Activated CD4-positive, alpha-beta T cell treated with anti-CD3 and anti-CD28 coated beads for 36 hours (primary cell): ENCODE results near the gene CLPTM1L. TPM values are rescaled to one million over a fixed set of nuclear protein-coding genes. Genes with fewer than 3 reads are reported as not detected.

Experiments
- ATAC-seq: fragments of 200-7000 bp; cut with Tn5 transposase; one replicate; pipeline ENCODE4 v1.10.0; 2021; ENCODE audit warnings: mild to moderate bottlenecking, moderate library complexity
- CTCF ChIA-PET: fragments of 350-600 bp; sonication (Branson Sonifier 250); formaldehyde crosslinking; loops from one replicate; lab custom pipeline; 2021; ENCODE audit warnings: antibody characterized with exemption; lab: Charles Lee
- POLR2A ChIA-PET: fragments of 350-600 bp; sonication (Branson Sonifier 250); formaldehyde crosslinking; loops from one replicate; lab custom pipeline; 2021; ENCODE audit warnings: antibody characterized with exemption, inconsistent platforms; lab: Charles Lee
- DNase-seq: peaks from one replicate; pipeline ENCODE4 v3.0.0-alpha.2; 2020
- H3K27ac Mint-ChIP-seq: one replicate; pipeline ENCODE4 v1.8.0; 2021; ENCODE audit warnings: mixed read lengths
- H3K27me3 Mint-ChIP-seq: one replicate; pipeline ENCODE4 v1.8.0; 2021; ENCODE audit warnings: mixed read lengths
- H3K36me3 Mint-ChIP-seq: one replicate; pipeline ENCODE4 v1.8.0; 2021; ENCODE audit warnings: low read depth, mixed read lengths
- H3K4me1 Mint-ChIP-seq: one replicate; pipeline ENCODE4 v1.8.0; 2021; ENCODE audit warnings: mixed read lengths
- H3K4me3 Mint-ChIP-seq: one replicate; pipeline ENCODE4 v1.8.0; 2021; ENCODE audit warnings: mild to moderate bottlenecking, moderate library complexity, mixed read lengths
- H3K9me3 Mint-ChIP-seq: one replicate; pipeline ENCODE4 v1.8.0; 2021; ENCODE audit warnings: low read depth, mixed read lengths
- intact Hi-C, 2 experiments: fragments of 100-400 bp; cut with DNase I in 1 of 2; cut with micrococcal nuclease in 1 of 2; formaldehyde crosslinking; loops; one replicate each; pipeline versions ENCODE4 v1.14.2 to v1.15.1; 2022 to 2024; cut with DNase I, micrococcal nuclease
- total RNA-seq, 2 experiments: library from RNA; stranded (reverse); gene quantifications; one replicate each; pipeline ENCODE4 v1.2.3, GENCODE V29; 2021

The CLPTM1L gene
- total RNA-seq, 2 experiments from 2014 or later, result 62.1 to 62.2 TPM

DNA sequence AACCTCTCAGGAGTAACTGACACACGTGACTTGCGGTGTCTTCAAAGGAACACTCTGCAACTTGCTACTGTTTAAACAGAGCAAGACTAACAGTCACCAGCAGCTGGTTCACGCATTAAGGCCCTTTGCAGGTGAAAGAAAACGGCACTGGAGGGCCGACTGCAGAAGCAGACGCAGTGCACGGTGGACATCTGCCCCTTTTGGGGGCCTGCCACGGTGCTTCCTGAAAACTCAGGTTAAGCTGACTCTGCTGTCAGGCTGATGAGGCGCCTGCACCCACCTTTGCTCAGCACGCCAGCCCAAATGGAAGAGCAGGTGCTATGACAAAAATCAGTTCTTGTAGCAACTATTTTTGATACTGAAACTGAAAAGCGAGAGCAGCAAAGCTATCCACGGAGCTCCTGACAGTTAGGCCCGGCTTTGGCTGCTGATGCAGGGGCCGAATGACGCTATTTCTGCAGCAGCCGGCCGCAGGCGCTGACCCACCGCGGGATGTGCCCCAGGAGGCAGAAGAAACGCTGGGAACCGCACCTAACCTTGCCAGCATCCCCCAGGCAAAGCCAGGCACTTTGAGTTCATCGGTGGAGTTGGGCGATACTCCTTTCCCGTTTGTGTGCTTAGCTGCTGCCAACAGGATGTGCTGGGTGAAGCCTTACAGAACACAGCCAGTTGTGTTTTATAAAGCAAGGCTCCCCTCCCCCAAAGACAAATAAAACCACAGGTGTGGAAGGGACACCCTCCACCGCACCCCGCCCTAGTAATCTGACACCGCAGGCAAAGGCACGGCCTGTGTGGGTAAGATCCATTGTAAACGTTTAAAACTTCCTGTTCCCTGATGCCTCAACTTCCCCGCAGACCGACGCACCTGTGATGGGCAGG lies 29.0 kb downstream of the CLPTM1L start:
- Mint-ChIP-seq H3K9me3 (no peaks in the 10 kb centered on the region), H3K4me3 (peak overlapping the region; percentile 49), H3K27ac (peak overlapping the region; percentile 89), H3K4me1 (peaks cover 61% of the 10 kb centered on the region), H3K36me3 (peaks cover 32% of the 10 kb centered on the region), H3K27me3 (no peaks in the 10 kb centered on the region)
- ChIA-PET CTCF (interaction anchor here (0.6 to 1.7 kb wide), 10 partner anchors 9 to 391 kb away, joined by 3 to 14 read pairs (median 3); partner anchors contain the start of genes LPCAT1 and TERT), POLR2A (interaction anchor here (1.5 kb wide), 1 partner anchor 11 kb away, joined by 8 read pairs; no protein-coding TSS in a partner anchor)
- DNase-seq, result peak; percentile 74
- intact Hi-C loops, result loop anchor here in 1 of 2 experiments (1.0 to 10.0 kb wide), 3 partner anchors 22 to 479 kb away; partner anchors contain the start of genes CLPTM1L and MRPL36
- ATAC-seq, result peak; percentile 68

DNA sequence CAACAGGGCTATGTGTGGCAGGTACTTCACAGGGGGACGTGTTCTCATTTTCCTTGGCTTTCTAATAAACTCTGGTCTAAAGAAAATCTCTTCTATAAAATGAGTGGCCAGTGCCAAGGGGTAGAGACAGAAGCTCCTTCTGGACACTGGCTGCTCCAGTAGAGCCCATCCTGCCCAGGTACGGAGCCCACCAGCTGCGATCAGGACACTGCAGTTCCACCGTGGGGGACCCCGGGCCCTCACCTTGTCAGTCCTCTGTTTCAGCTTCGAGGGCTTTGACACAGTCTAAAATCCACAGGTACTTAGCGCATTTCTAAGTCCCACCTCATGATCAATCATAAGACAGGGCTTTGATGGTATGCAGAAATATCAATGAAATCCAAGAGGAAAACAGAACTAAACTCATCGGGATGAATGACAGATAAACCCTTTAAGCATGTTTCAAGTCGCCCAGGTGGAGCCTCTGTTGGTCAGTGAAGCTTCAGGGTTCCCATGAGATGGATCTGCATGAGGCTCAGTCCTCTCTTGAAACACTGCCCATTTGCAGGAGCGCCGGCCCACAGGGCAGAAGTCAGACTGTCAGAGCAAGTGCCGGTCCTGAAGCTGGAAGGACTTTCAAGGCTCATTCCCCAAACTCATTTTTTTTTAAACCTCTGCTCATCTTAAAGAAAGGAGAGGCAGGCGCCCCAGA lies 29.7 kb downstream of the CLPTM1L start:
- ChIA-PET CTCF (interaction anchor here (0.6 to 1.7 kb wide), 10 partner anchors 9 to 653 kb away, joined by 3 to 14 read pairs (median 4); partner anchors contain the start of genes LPCAT1 and TERT), POLR2A (interaction anchor here (1.5 kb wide), 1 partner anchor 12 kb away, joined by 8 read pairs; no protein-coding TSS in a partner anchor)
- no peak for DNase-seq
- H3K4me3 Mint-ChIP-seq, result peak overlapping the region; percentile 49
- peak overlapping the region; percentile 89 for H3K27ac Mint-ChIP-seq
- intact Hi-C loops, result loop anchor here in 1 of 2 experiments (10.0 kb wide), 1 partner anchor 480 kb away; the partner anchor contains the start of gene MRPL36
- peaks cover 3% of the 10 kb centered on the region for H3K9me3 Mint-ChIP-seq
- H3K36me3 Mint-ChIP-seq, result peaks cover 28% of the 10 kb centered on the region
- no peak for ATAC-seq
- H3K27me3 Mint-ChIP-seq, result no peaks in the 10 kb centered on the region
- H3K4me1 Mint-ChIP-seq, result peaks cover 61% of the 10 kb centered on the region

GRCh38 chr5:1314564-1314982 lies 30.3 kb downstream of the CLPTM1L start:
- Mint-ChIP-seq H3K36me3 (peaks cover 24% of the 10 kb centered on the region), H3K27me3 (no peaks in the 10 kb centered on the region), H3K4me3 (no peak overlapping the region), H3K27ac (no peak overlapping the region), H3K4me1 (peaks cover 63% of the 10 kb centered on the region), H3K9me3 (peaks cover 5% of the 10 kb centered on the region)
- ChIA-PET CTCF (interaction anchor here (0.6 kb wide), 1 partner anchor 652 kb away, joined by 4 read pairs; no protein-coding TSS in a partner anchor), POLR2A (no interaction called here)
- ATAC-seq, result no peak
- intact Hi-C loops, result loop anchor here in 1 of 2 experiments (10.0 kb wide), 1 partner anchor 480 kb away; the partner anchor contains the start of gene MRPL36
- no peak for DNase-seq

- Mint-ChIP-seq H3K4me3 (no peak overlapping the region), H3K36me3 (peaks cover 13% of the 10 kb centered on the region), H3K9me3 (peaks cover 5% of the 10 kb centered on the region), H3K4me1 (peaks cover 71% of the 10 kb centered on the region), H3K27ac (peak overlapping the region; percentile 47), H3K27me3 (no peaks in the 10 kb centered on the region)
- DNase-seq, result peak; percentile 60
- CTCF ChIA-PET, result interaction anchor here (0.6 kb wide), 1 partner anchor 24 kb away, joined by 3 read pairs; no protein-coding TSS in a partner anchor
- peak; percentile 48 for ATAC-seq
- POLR2A ChIA-PET, result no interaction called here
- intact Hi-C loops, result loop anchor here in 1 of 2 experiments (10.0 kb wide), 1 partner anchor 482 kb away; the partner anchor contains the start of gene MRPL36
Measured at GRCh38 chr5:1312993-1313833, 31.7 kb downstream of the CLPTM1L start.

- ATAC-seq, result no peak
- ChIA-PET POLR2A (no interaction called here), CTCF (no interaction called here)
- peaks cover 5% of the 10 kb centered on the region for H3K9me3 Mint-ChIP-seq
- peak; percentile 42 for DNase-seq
- peaks cover 68% of the 10 kb centered on the region for H3K4me1 Mint-ChIP-seq
- no peak overlapping the region for H3K27ac Mint-ChIP-seq
- intact Hi-C loops, result loop anchor here in 1 of 2 experiments (10.0 kb wide), 1 partner anchor 483 kb away; the partner anchor contains the start of gene MRPL36
- H3K27me3 Mint-ChIP-seq, result no peaks in the 10 kb centered on the region
- H3K36me3 Mint-ChIP-seq, result peaks cover 4% of the 10 kb centered on the region
- H3K4me3 Mint-ChIP-seq, result no peak overlapping the region
Measured at GRCh38 chr5:1312206-1312605, 32.7 kb downstream of the CLPTM1L start.

DNA sequence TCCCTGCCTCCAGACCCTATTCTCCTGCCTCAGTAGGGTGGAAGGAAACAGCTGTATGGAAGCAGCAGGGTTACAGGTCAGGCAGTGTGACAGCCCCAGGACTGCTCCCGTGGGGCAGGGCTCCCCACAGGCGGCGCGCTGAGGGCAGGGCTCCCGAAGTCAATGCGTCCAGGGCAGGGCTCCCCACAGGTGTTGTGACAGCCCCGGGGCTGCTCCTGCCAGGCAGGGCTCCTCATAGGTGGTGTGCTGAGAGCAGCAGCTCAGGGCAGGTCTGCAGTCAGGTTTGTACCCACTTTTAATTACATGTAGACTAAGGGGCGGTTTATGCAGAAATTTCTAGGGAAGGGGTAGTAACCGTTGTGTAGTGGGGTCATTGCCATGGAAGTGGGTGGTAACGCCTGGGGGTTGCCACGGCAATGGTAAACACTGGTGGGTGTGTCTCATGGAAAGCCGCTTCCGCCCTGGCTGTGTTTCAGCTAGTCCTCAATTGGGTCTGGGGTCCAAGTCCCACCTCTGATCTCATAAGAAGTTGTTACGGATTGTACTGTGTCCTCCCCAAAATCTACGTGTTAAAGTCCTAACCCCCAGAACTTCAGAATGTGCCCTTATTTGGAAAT lies 33.4 kb downstream of the CLPTM1L start:
- peaks cover 61% of the 10 kb centered on the region for H3K4me1 Mint-ChIP-seq

DNA sequence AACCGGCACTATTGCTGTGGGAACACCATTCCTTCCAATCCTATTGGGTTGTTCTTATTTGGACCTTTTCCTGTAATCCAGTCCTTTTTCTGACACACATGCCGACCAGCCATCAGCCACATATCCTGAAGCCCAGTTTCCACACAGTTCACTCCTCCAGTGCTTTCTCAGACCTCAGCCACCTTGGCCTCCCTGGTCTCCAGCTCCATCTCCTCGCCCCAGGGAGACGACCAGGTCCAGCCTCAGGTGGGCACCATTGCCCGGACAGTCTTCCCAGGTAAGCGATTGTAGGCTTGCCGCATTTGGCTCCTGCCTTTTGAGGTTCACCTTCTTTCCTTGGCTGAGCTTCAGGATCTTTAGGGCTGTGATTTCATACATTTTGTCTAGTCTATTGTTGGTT lies 34.8 kb downstream of the CLPTM1L start:
- intact Hi-C loops, result loop anchor here in 1 of 2 experiments (10.0 kb wide), 1 partner anchor 485 kb away; the partner anchor contains the start of gene MRPL36
- no peaks in the 10 kb centered on the region for H3K27me3 Mint-ChIP-seq
- ChIA-PET CTCF (no interaction called here), POLR2A (no interaction called here)
- peaks cover 47% of the 10 kb centered on the region for H3K4me1 Mint-ChIP-seq
- no peak overlapping the region for H3K4me3 Mint-ChIP-seq
- H3K9me3 Mint-ChIP-seq, result peaks cover 5% of the 10 kb centered on the region
- DNase-seq (no peak), ATAC-seq (no peak)
- H3K36me3 Mint-ChIP-seq, result no peaks in the 10 kb centered on the region
- no peak overlapping the region for H3K27ac Mint-ChIP-seq

More for the DNA sequence above, 33.4 kb downstream of the CLPTM1L start:
- ChIA-PET POLR2A (no interaction called here), CTCF (no interaction called here)
- intact Hi-C loops, result loop anchor here in 1 of 2 experiments (10.0 kb wide), 1 partner anchor 483 kb away; the partner anchor contains the start of gene MRPL36
- ATAC-seq, result no peak
- no peaks in the 10 kb centered on the region for H3K36me3 Mint-ChIP-seq
- no peak overlapping the region for H3K4me3 Mint-ChIP-seq
- no peaks in the 10 kb centered on the region for H3K27me3 Mint-ChIP-seq
- no peak for DNase-seq
- peaks cover 5% of the 10 kb centered on the region for H3K9me3 Mint-ChIP-seq
- H3K27ac Mint-ChIP-seq, result no peak overlapping the region

GRCh38 chr5:1304033-1304432 lies 40.9 kb downstream of the CLPTM1L start:
- Mint-ChIP-seq H3K27ac (no peak overlapping the region), H3K27me3 (no peaks in the 10 kb centered on the region), H3K4me3 (no peak overlapping the region), H3K36me3 (no peaks in the 10 kb centered on the region), H3K9me3 (peaks cover 4% of the 10 kb centered on the region), H3K4me1 (peaks cover 8% of the 10 kb centered on the region)
- intact Hi-C loops, result no loop called here
- ChIA-PET POLR2A (no interaction called here), CTCF (no interaction called here)
- DNase-seq (no peak), ATAC-seq (no peak)

GRCh38 chr5:1302258-1302657 lies 42.6 kb downstream of the CLPTM1L start:
- no peak for DNase-seq
- peaks cover 4% of the 10 kb centered on the region for H3K9me3 Mint-ChIP-seq
- ChIA-PET POLR2A (no interaction called here), CTCF (no interaction called here)
- H3K36me3 Mint-ChIP-seq, result no peaks in the 10 kb centered on the region
- H3K4me3 Mint-ChIP-seq, result no peak overlapping the region
- no peaks in the 10 kb centered on the region for H3K4me1 Mint-ChIP-seq
- intact Hi-C loops, result no loop called here
- H3K27ac Mint-ChIP-seq, result no peak overlapping the region
- H3K27me3 Mint-ChIP-seq, result no peaks in the 10 kb centered on the region
- no peak for ATAC-seq

DNA sequence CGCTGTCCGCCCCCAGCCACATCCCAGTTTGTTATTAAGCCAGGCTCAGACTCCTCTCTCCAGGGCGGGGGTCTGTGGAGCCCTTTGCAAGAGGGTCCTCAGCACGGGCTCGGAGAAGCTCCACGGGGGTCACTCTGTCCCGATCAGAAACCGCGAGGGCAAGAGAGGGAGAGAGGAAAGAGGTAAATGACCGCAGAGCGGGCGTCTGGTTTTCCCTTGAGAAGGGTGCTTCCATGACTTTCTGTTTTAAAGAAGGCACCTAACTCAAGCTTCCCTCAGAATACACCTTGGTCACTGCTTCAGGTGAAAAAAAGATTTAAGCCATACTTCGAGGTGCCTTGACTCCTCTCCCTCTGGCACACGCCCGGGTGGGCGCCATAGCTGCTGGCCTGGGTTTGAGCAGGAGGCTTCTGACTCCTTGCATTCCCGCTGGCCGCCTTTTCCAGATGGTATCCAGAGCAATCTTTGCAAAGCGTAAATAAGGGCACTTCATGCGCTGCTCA lies 44.3 kb downstream of the CLPTM1L start:
- CTCF ChIA-PET, result interaction anchor here (2.1 kb wide), 1 partner anchor 15 kb away, joined by 4 read pairs; no protein-coding TSS in a partner anchor
- ATAC-seq (no peak), DNase-seq (no peak)

More for the DNA sequence above, 44.3 kb downstream of the CLPTM1L start:
- peaks cover 4% of the 10 kb centered on the region for H3K9me3 Mint-ChIP-seq
- H3K27ac Mint-ChIP-seq, result no peak overlapping the region
- no peaks in the 10 kb centered on the region for H3K27me3 Mint-ChIP-seq
- intact Hi-C loops, result no loop called here
- POLR2A ChIA-PET, result no interaction called here
- H3K36me3 Mint-ChIP-seq, result no peaks in the 10 kb centered on the region
- H3K4me1 Mint-ChIP-seq, result no peaks in the 10 kb centered on the region
- no peak overlapping the region for H3K4me3 Mint-ChIP-seq
